ENCODE measurements around the gene SAMD4A.

The SAMD4A gene

GRCh38 chr14:54706769-54707168 lies 139.8 kb downstream of the SAMD4A start:
- DNase-seq = no peak
- ATAC-seq = no peak

GRCh38 chr14:54708161-54708560 lies 141.2 kb downstream of the SAMD4A start:
- ATAC-seq = no peak

GRCh38 chr14:54708982-54709381 lies 142.1 kb downstream of the SAMD4A start:
- ATAC-seq (no peak), DNase-seq (no peak)

More at GRCh38 chr14:54708161-54708560, 141.2 kb downstream of the SAMD4A start:
- no peak for DNase-seq

GRCh38 chr14:54709444-54709843 lies 142.5 kb downstream of the SAMD4A start:
- DNase-seq = no peak
- ATAC-seq = peak; percentile 92

GRCh38 chr14:54709867-54710266 lies 142.9 kb downstream of the SAMD4A start:
- no peak for ATAC-seq
- no peak for DNase-seq

GRCh38 chr14:54711312-54711711 lies 144.4 kb downstream of the SAMD4A start:
- ATAC-seq (no peak), DNase-seq (no peak)

- ATAC-seq = no peak
- DNase-seq = no peak
These were observed 145.0 kb downstream of the SAMD4A start for GRCh38 chr14:54711812-54712464.

- ATAC-seq (no peak), DNase-seq (no peak)
These were observed 145.7 kb downstream of the SAMD4A start for GRCh38 chr14:54712465-54713200.

- DNase-seq (no peak), ATAC-seq (no peak)
These were observed 146.5 kb downstream of the SAMD4A start for GRCh38 chr14:54713379-54713778.

GRCh38 chr14:54715239-54715638 lies 148.3 kb downstream of the SAMD4A start:
- DNase-seq (no peak), ATAC-seq (no peak)

- no peak for ATAC-seq
- no peak for DNase-seq
These were observed 148.9 kb downstream of the SAMD4A start for GRCh38 chr14:54715811-54716210.

GRCh38 chr14:54716862-54717261 lies 149.9 kb downstream of the SAMD4A start:
- no peak for DNase-seq
- ATAC-seq = no peak

GRCh38 chr14:54718046-54718445 lies 151.1 kb downstream of the SAMD4A start:
- no peak for ATAC-seq
- DNase-seq = no peak

GRCh38 chr14:54719406-54719805 lies 152.5 kb downstream of the SAMD4A start:
- no peak for ATAC-seq
- no peak for DNase-seq

GRCh38 chr14:54722791-54723432 lies 156.0 kb downstream of the SAMD4A start:
- peak; percentile 46 for ATAC-seq
- DNase-seq = no peak

- DNase-seq = no peak
- no peak for ATAC-seq
These were observed 157.2 kb downstream of the SAMD4A start for GRCh38 chr14:54724123-54724522.

GRCh38 chr14:54724676-54725325 lies 157.9 kb downstream of the SAMD4A start:
- ATAC-seq (no peak), DNase-seq (no peak)

GRCh38 chr14:54725998-54726397 lies 159.1 kb downstream of the SAMD4A start:
- DNase-seq (no peak), ATAC-seq (no peak)

- no peak for ATAC-seq
- no peak for DNase-seq
These were observed 161.0 kb downstream of the SAMD4A start for GRCh38 chr14:54727929-54728328.

GRCh38 chr14:54728700-54729527 lies 162.0 kb downstream of the SAMD4A start:
- DNase-seq (no peak), ATAC-seq (no peak)

GRCh38 chr14:54730156-54730961 lies 163.4 kb downstream of the SAMD4A start:
- ATAC-seq = peak; percentile 94

More at GRCh38 chr14:54730156-54730961, 163.4 kb downstream of the SAMD4A start:
- DNase-seq = peak; percentile 50

Data from stimulated activated naive CD8-positive, alpha-beta T cell treated with anti-CD3 and anti-CD28 coated beads, Interleukin-15, Interleukin-2, amounts not matched to agents 100 U/mL and 50 U/mL, for 24 hours (primary cell).